RWPE2 (cell line): Measurements from ENCODE around the gene CTNNA2.

Experiments
- ATAC-seq: fragments of 200-7000 bp; cut with Tn5 transposase; 3 replicates; pipeline ENCODE4 v1.9.1; 2021; ENCODE audit warnings: low read depth
- DNase-seq: peaks from one replicate; pipeline ENCODE4 v3.0.0-alpha.2; 2020; ENCODE audit warnings: low spot score
- H3K27ac ChIP-seq: fragments of 450-650 bp; 2 replicates; pipeline ENCODE4 v1.5.1; 2017; ENCODE audit warnings: mild to moderate bottlenecking; ENCODE audit not compliant: poor library complexity, severe bottlenecking
- H3K27me3 ChIP-seq: fragments of 250-450 bp; sonication (Bioruptor Pico); 2 replicates; pipeline ENCODE4 v1.5.1; 2021; ENCODE audit warnings: mild to moderate bottlenecking, moderate library complexity; ENCODE audit not compliant: insufficient read depth, poor library complexity, severe bottlenecking
- H3K36me3 ChIP-seq: fragments of 250-450 bp; sonication (Bioruptor Pico); 2 replicates; pipeline ENCODE4 v1.5.1; 2020; ENCODE audit warnings: low read depth, mild to moderate bottlenecking, moderate library complexity
- H3K4me1 ChIP-seq: fragments of 250-450 bp; sonication (Bioruptor Pico); 2 replicates; pipeline ENCODE4 v1.5.1; 2021; ENCODE audit warnings: mild to moderate bottlenecking, moderate library complexity; ENCODE audit not compliant: insufficient read depth, poor library complexity, severe bottlenecking
- H3K4me3 ChIP-seq: fragments of 250-450 bp; sonication (Bioruptor Pico); 2 replicates; pipeline ENCODE4 v1.5.1; 2021; ENCODE audit warnings: mild to moderate bottlenecking, moderate library complexity; ENCODE audit not compliant: severe bottlenecking
- H3K9me3 ChIP-seq: fragments of 250-450 bp; sonication (Bioruptor Pico); 2 replicates; pipeline ENCODE4 v1.5.1; 2021; ENCODE audit warnings: mild to moderate bottlenecking, moderate library complexity; ENCODE audit not compliant: severe bottlenecking
- CTCF ChIP-seq: fragments of 450-650 bp; IDR thresholded peaks from one replicate; pipeline ENCODE4 v1.5.1; 2017; ENCODE audit warnings: mild to moderate bottlenecking, moderate library complexity; ENCODE audit not compliant: poor library complexity, severe bottlenecking

The CTNNA2 gene

GRCh38 chr2:80153151-80153550, 640.3 kb downstream of the CTNNA2 start:
- DNase-seq (no peak), ATAC-seq (no peak)
- no peaks in the 10 kb centered on the region for H3K9me3 ChIP-seq
- no peak overlapping the region for H3K4me3 ChIP-seq
- no peaks in the 10 kb centered on the region for H3K27me3 ChIP-seq
- no peaks in the 10 kb centered on the region for H3K4me1 ChIP-seq
- no peak for TF ChIP-seq CTCF
- no peak overlapping the region for H3K27ac ChIP-seq
- no peaks in the 10 kb centered on the region for H3K36me3 ChIP-seq

GRCh38 chr2:80153768-80154167, 640.9 kb downstream of the CTNNA2 start:
- ATAC-seq (no peak), DNase-seq (no peak)
- Histone ChIP-seq H3K9me3 (no peaks in the 10 kb centered on the region), H3K4me1 (no peaks in the 10 kb centered on the region), H3K27me3 (no peaks in the 10 kb centered on the region), H3K36me3 (no peaks in the 10 kb centered on the region), H3K4me3 (no peak overlapping the region), H3K27ac (no peak overlapping the region)
- TF ChIP-seq CTCF = no peak

- ATAC-seq (no peak), DNase-seq (no peak)
- no peak overlapping the region for H3K4me3 ChIP-seq
- no peaks in the 10 kb centered on the region for H3K27me3 ChIP-seq
- no peaks in the 10 kb centered on the region for H3K4me1 ChIP-seq
- H3K36me3 ChIP-seq = no peaks in the 10 kb centered on the region
- H3K9me3 ChIP-seq = no peaks in the 10 kb centered on the region
- no peak for TF ChIP-seq CTCF
- H3K27ac ChIP-seq = no peak overlapping the region
Observed at GRCh38 chr2:80154231-80154915, 641.5 kb downstream of the CTNNA2 start.

- H3K27me3 ChIP-seq = no peaks in the 10 kb centered on the region
- no peak for ATAC-seq
- no peaks in the 10 kb centered on the region for H3K36me3 ChIP-seq
Observed at GRCh38 chr2:80164375-80164774, 651.5 kb downstream of the CTNNA2 start.

More at GRCh38 chr2:80164375-80164774, 651.5 kb downstream of the CTNNA2 start:
- DNase-seq = no peak
- H3K9me3 ChIP-seq = no peaks in the 10 kb centered on the region
- no peak overlapping the region for H3K4me3 ChIP-seq
- no peak overlapping the region for H3K27ac ChIP-seq
- no peak for TF ChIP-seq CTCF
- H3K4me1 ChIP-seq = no peaks in the 10 kb centered on the region
